Measurements from ENCODE around the gene ARL6IP4.
A peak's percentile ranks its signal among the peaks of the same experiment; 100 is the strongest.
"Not testable (repeated sequence)": the region's sequence is repeated elsewhere in the genome, so short reads cannot be mapped to it uniquely, and the experiment has no call there.

The ARL6IP4 gene

GRCh38 chr12:123013185-123014095, 33.0 kb downstream of the ARL6IP4 start:
- FAIRE-seq = no peak

- not testable (repeated sequence) for FAIRE-seq
These were observed 34.0 kb downstream of the ARL6IP4 start for GRCh38 chr12:123014473-123014872.

- no peak for FAIRE-seq
These were observed 37.3 kb downstream of the ARL6IP4 start for GRCh38 chr12:123017753-123018152.

GRCh38 chr12:123019841-123020138, 39.3 kb downstream of the ARL6IP4 start:
- no peak for FAIRE-seq

- no peak for FAIRE-seq
These were observed 41.5 kb downstream of the ARL6IP4 start for GRCh38 chr12:123021688-123022604.

GRCh38 chr12:123022846-123023245, 42.4 kb downstream of the ARL6IP4 start:
- no peak for FAIRE-seq

- peak; percentile 92 for FAIRE-seq
These were observed 44.4 kb downstream of the ARL6IP4 start for GRCh38 chr12:123024819-123025391.

GRCh38 chr12:123026094-123026853, 45.8 kb downstream of the ARL6IP4 start:
- FAIRE-seq = no peak

- no peak for FAIRE-seq
These were observed 47.4 kb downstream of the ARL6IP4 start for GRCh38 chr12:123027726-123028445.

- FAIRE-seq = no peak
These were observed 48.0 kb downstream of the ARL6IP4 start for GRCh38 chr12:123028475-123028874.

GRCh38 chr12:123029550-123029949, 49.1 kb downstream of the ARL6IP4 start:
- no peak for FAIRE-seq

GRCh38 chr12:123030686-123031085, 50.2 kb downstream of the ARL6IP4 start:
- no peak for FAIRE-seq

GRCh38 chr12:123031171-123031845, 50.8 kb downstream of the ARL6IP4 start:
- no peak for FAIRE-seq

All from islet of Langerhans (tissue), 1 donor.